Adipocyte (in vitro differentiated cells): Measurements from ENCODE around the gene CABLES1.

Experiments
- DNase-seq: peaks from one replicate; pipeline ENCODE4 v3.0.0-alpha.2; 2015; ENCODE audit warnings: low read depth
- H3K27me3 ChIP-seq: replicated peaks from 2 replicates; pipeline ENCODE4 v1.7.0; 2013; ENCODE audit warnings: mild to moderate bottlenecking, low read length, moderate library complexity; ENCODE audit not compliant: control insufficient read depth, insufficient read depth
- H3K36me3 ChIP-seq: 2 replicates; pipeline ENCODE4 v1.7.0; 2013; ENCODE audit warnings: low read length, mild to moderate bottlenecking, moderate library complexity; ENCODE audit not compliant: control insufficient read depth, insufficient read depth, severe bottlenecking
- H3K4me1 ChIP-seq: 2 replicates; pipeline ENCODE4 v1.7.0; 2013; ENCODE audit warnings: mild to moderate bottlenecking, low read length, moderate library complexity; ENCODE audit not compliant: control insufficient read depth, insufficient read depth
- H3K4me3 ChIP-seq: 2 replicates; pipeline ENCODE4 v1.7.0; 2013; ENCODE audit warnings: mild to moderate bottlenecking, low read length, moderate library complexity
- H3K9ac ChIP-seq: 2 replicates; pipeline ENCODE4 v1.7.0; 2013; ENCODE audit warnings: mild to moderate bottlenecking, low read length, moderate library complexity
- H3K9me3 ChIP-seq: 2 replicates; pipeline ENCODE4 v1.7.0; 2013; ENCODE audit warnings: mild to moderate bottlenecking, low read length, moderate library complexity; ENCODE audit not compliant: control insufficient read depth

The CABLES1 gene

GRCh38 chr18:23177433-23178072 lies 42.3 kb downstream of the CABLES1 start:
- Histone ChIP-seq H3K9me3 (no peaks in the 10 kb centered on the region), H3K36me3 (peaks cover 4% of the 10 kb centered on the region), H3K27me3 (no peaks in the 10 kb centered on the region), H3K9ac (no peak overlapping the region), H3K4me3 (no peak overlapping the region), H3K4me1 (peaks cover 7% of the 10 kb centered on the region)
- no peak for DNase-seq

- no peak overlapping the region for H3K4me3 ChIP-seq
- H3K27me3 ChIP-seq = no peaks in the 10 kb centered on the region
- H3K9ac ChIP-seq = no peak overlapping the region
- peaks cover 4% of the 10 kb centered on the region for H3K36me3 ChIP-seq
- no peak for DNase-seq
- H3K9me3 ChIP-seq = no peaks in the 10 kb centered on the region
- peaks cover 7% of the 10 kb centered on the region for H3K4me1 ChIP-seq
Measured at GRCh38 chr18:23178201-23178600, 42.9 kb downstream of the CABLES1 start.

- H3K27me3 ChIP-seq = no peaks in the 10 kb centered on the region
- DNase-seq = no peak
- H3K9me3 ChIP-seq = no peaks in the 10 kb centered on the region
- H3K4me1 ChIP-seq = peaks cover 7% of the 10 kb centered on the region
- peaks cover 4% of the 10 kb centered on the region for H3K36me3 ChIP-seq
- H3K9ac ChIP-seq = no peak overlapping the region
- no peak overlapping the region for H3K4me3 ChIP-seq
Measured at GRCh38 chr18:23178661-23179081, 43.4 kb downstream of the CABLES1 start.

- H3K4me3 ChIP-seq = no peak overlapping the region
- peaks cover 4% of the 10 kb centered on the region for H3K4me1 ChIP-seq
- no peak for DNase-seq
- no peaks in the 10 kb centered on the region for H3K9me3 ChIP-seq
- no peaks in the 10 kb centered on the region for H3K27me3 ChIP-seq
- peaks cover 4% of the 10 kb centered on the region for H3K36me3 ChIP-seq
- H3K9ac ChIP-seq = no peak overlapping the region
Measured at GRCh38 chr18:23179416-23179815, 44.1 kb downstream of the CABLES1 start.

GRCh38 chr18:23181547-23181946 lies 46.3 kb downstream of the CABLES1 start:
- H3K4me1 ChIP-seq = peaks cover 4% of the 10 kb centered on the region
- H3K36me3 ChIP-seq = peaks cover 4% of the 10 kb centered on the region
- no peak overlapping the region for H3K9ac ChIP-seq
- no peak for DNase-seq
- H3K4me3 ChIP-seq = no peak overlapping the region
- no peaks in the 10 kb centered on the region for H3K27me3 ChIP-seq
- H3K9me3 ChIP-seq = no peaks in the 10 kb centered on the region

- Histone ChIP-seq H3K27me3 (no peaks in the 10 kb centered on the region), H3K4me3 (no peak overlapping the region), H3K9me3 (no peaks in the 10 kb centered on the region), H3K9ac (no peak overlapping the region), H3K36me3 (peaks cover 2% of the 10 kb centered on the region), H3K4me1 (peaks cover 5% of the 10 kb centered on the region)
- DNase-seq = no peak
Measured at GRCh38 chr18:23182606-23183005, 47.3 kb downstream of the CABLES1 start.

GRCh38 chr18:23183411-23184150 lies 48.3 kb downstream of the CABLES1 start:
- Histone ChIP-seq H3K4me1 (peaks cover 15% of the 10 kb centered on the region), H3K4me3 (no peak overlapping the region)
- DNase-seq = peak; percentile 49

GRCh38 chr18:23186781-23187180 lies 51.5 kb downstream of the CABLES1 start:
- H3K27me3 ChIP-seq = no peaks in the 10 kb centered on the region
- peaks cover 30% of the 10 kb centered on the region for H3K36me3 ChIP-seq
- no peak overlapping the region for H3K4me3 ChIP-seq
- peaks cover 21% of the 10 kb centered on the region for H3K4me1 ChIP-seq
- no peaks in the 10 kb centered on the region for H3K9me3 ChIP-seq
- H3K9ac ChIP-seq = no peak overlapping the region
- no peak for DNase-seq

More at GRCh38 chr18:23183411-23184150, 48.3 kb downstream of the CABLES1 start:
- no peaks in the 10 kb centered on the region for H3K36me3 ChIP-seq
- H3K9me3 ChIP-seq = no peaks in the 10 kb centered on the region
- H3K9ac ChIP-seq = no peak overlapping the region
- H3K27me3 ChIP-seq = no peaks in the 10 kb centered on the region

GRCh38 chr18:23188068-23188760 lies 52.9 kb downstream of the CABLES1 start:
- no peaks in the 10 kb centered on the region for H3K27me3 ChIP-seq
- H3K4me1 ChIP-seq = peaks cover 31% of the 10 kb centered on the region
- no peaks in the 10 kb centered on the region for H3K9me3 ChIP-seq
- H3K36me3 ChIP-seq = peaks cover 31% of the 10 kb centered on the region
- DNase-seq = no peak
- H3K4me3 ChIP-seq = peak overlapping the region; percentile 6
- H3K9ac ChIP-seq = no peak overlapping the region

- Histone ChIP-seq H3K27me3 (no peaks in the 10 kb centered on the region), H3K4me3 (no peak overlapping the region), H3K9me3 (no peaks in the 10 kb centered on the region), H3K36me3 (peaks cover 31% of the 10 kb centered on the region), H3K9ac (no peak overlapping the region), H3K4me1 (peaks cover 36% of the 10 kb centered on the region)
- DNase-seq = no peak
Measured at GRCh38 chr18:23189099-23189498, 53.8 kb downstream of the CABLES1 start.
